Suprapubic skin (tissue), 4 donors: Measurements from ENCODE around the gene PLB1. TPM values are rescaled to one million over a fixed set of nuclear protein-coding genes. Genes with fewer than 3 reads are reported as not detected.

Source experiments
- DNase-seq, 2 donors: peaks; one replicate each; pipeline ENCODE4 v3.0.0-alpha.2; 2019; ENCODE audit warnings: low spot score in 2 of 2
- H3K27ac ChIP-seq: fragments of 200-600 bp; sonication (generic); one replicate; pipeline ENCODE4 v1.5.1; 2019
- H3K27me3 ChIP-seq: fragments of 200-600 bp; sonication (generic); one replicate; pipeline ENCODE4 v1.5.1; 2019
- H3K36me3 ChIP-seq: fragments of 200-600 bp; sonication (generic); one replicate; pipeline ENCODE4 v1.5.1; 2019
- H3K4me1 ChIP-seq: fragments of 200-600 bp; sonication (generic); one replicate; pipeline ENCODE4 v1.5.1; 2019
- H3K4me3 ChIP-seq: fragments of 200-600 bp; sonication (generic); one replicate; pipeline ENCODE4 v1.5.1; 2019; ENCODE audit warnings: mild to moderate bottlenecking
- H3K9me3 ChIP-seq: fragments of 200-600 bp; sonication (generic); one replicate; pipeline ENCODE4 v1.5.1; 2019
- EP300 ChIP-seq: sonication (generic); formaldehyde crosslinking; IDR thresholded peaks from one replicate; pipeline ENCODE4 v1.6.1; 2017; ENCODE audit warnings: antibody characterized with exemption
- POLR2A ChIP-seq, 2 donors: fragments of 450-650 bp; IDR thresholded peaks; one replicate each; pipeline ENCODE4 v1.6.1; 2017; ENCODE audit warnings: antibody characterized with exemption in 2 of 2, mild to moderate bottlenecking in 2 of 2, moderate library complexity in 2 of 2
- POLR2AphosphoS5 ChIP-seq, 3 donors: sonication (generic); formaldehyde crosslinking; IDR thresholded peaks; one replicate each; pipeline ENCODE4 v1.6.1; 2017; ENCODE audit warnings: antibody characterized with exemption in 3 of 3
- WGBS: methylation state at CpG from one replicate; pipeline ENCODE4 v1.1.5; 2018; 5-methylcytosine and 5-hydroxymethylcytosine counted together
- total RNA-seq, 4 donors: library from RNA; depleted of rRNA; stranded (reverse); fragments of >200 nt; gene quantifications; one replicate each; pipeline ENCODE4 v1.1.0, GENCODE V29; 2016
- TF ChIP-seq, protein P1 (sequence below), 2 donors: fragments of 200-600 bp in 1 of 2; fragments of 450-650 bp in 1 of 2; sonication (generic) in 1 of 2; IDR thresholded peaks; one replicate each; pipeline ENCODE4 v1.5.1; 2016 to 2019; ENCODE audit warnings: antibody characterized with exemption in 2 of 2, mild to moderate bottlenecking in 1 of 2, moderate library complexity in 1 of 2

Gene PLB1
- total RNA-seq, 4 donors from 2014 or later, result 3.9 to 21.6 (median 9.1) TPM

DNA sequence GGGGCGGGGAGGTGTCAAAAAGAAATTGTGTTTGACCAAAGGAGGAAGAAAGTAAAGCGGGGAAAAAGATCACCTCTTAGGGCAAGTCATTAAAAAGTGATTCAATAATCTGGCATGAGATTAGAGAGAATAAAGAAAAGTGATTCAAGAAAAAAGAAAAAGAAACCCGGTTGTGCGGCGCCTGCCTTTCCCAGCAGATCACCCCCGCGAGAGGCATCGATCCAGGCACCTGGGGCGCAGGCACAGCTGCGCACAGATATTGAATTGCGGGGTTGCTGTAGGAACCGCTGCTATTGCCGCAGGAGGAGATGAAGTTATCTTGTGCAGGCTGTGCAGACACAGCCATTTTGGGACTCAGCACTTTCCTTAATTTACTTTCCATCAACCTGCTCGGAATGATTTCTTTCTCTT, 71.2 kb downstream of the PLB1 start:
- WGBS, result 2% methylated on average over 14 of the region's 14 CpGs
- DNase-seq, result no peak

DNA sequence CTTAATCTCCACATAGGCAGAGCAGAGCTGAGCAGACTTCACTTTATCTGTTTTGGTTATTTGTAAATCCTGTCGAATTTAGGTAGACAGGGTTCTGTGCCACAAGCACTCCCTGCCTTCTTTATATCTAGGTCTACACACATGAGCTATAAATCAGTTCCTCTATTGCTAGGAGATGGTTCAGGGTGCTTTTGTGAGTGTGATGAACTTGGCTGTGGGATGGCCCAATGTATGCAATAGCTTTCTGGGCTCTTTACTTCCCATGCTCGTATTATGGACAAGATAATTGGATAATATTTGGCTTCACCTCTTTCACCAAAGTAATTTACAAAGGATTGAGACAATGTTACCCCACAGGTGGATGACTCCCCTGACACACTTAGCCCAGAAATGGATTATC, 72.2 kb downstream of the PLB1 start:
- DNase-seq, result no peak
- no peaks in the 10 kb centered on the region for H3K36me3 ChIP-seq
- H3K4me3 ChIP-seq, result no peak overlapping the region
- TF ChIP-seq EP300, result no peak
- no peak for TF ChIP-seq POLR2A (IDR thresholded peaks at IDR 0.05)
- TF ChIP-seq POLR2AphosphoS5 (IDR thresholded peaks at IDR 0.05), result no peak
- TF ChIP-seq, protein P1, sequence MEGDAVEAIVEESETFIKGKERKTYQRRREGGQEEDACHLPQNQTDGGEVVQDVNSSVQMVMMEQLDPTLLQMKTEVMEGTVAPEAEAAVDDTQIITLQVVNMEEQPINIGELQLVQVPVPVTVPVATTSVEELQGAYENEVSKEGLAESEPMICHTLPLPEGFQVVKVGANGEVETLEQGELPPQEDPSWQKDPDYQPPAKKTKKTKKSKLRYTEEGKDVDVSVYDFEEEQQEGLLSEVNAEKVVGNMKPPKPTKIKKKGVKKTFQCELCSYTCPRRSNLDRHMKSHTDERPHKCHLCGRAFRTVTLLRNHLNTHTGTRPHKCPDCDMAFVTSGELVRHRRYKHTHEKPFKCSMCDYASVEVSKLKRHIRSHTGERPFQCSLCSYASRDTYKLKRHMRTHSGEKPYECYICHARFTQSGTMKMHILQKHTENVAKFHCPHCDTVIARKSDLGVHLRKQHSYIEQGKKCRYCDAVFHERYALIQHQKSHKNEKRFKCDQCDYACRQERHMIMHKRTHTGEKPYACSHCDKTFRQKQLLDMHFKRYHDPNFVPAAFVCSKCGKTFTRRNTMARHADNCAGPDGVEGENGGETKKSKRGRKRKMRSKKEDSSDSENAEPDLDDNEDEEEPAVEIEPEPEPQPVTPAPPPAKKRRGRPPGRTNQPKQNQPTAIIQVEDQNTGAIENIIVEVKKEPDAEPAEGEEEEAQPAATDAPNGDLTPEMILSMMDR (IDR thresholded peaks at IDR 0.05), result no peak
- peaks cover 28% of the 10 kb centered on the region for H3K4me1 ChIP-seq
- no peaks in the 10 kb centered on the region for H3K27me3 ChIP-seq
- 54% methylated on average over 2 of the region's 2 CpGs for WGBS
- H3K9me3 ChIP-seq, result no peaks in the 10 kb centered on the region
- no peak overlapping the region for H3K27ac ChIP-seq

More for the DNA sequence above, 71.2 kb downstream of the PLB1 start:
- Histone ChIP-seq H3K36me3 (no peaks in the 10 kb centered on the region), H3K4me1 (peaks cover 28% of the 10 kb centered on the region), H3K27me3 (no peaks in the 10 kb centered on the region), H3K27ac (peak overlapping the region; percentile 71), H3K4me3 (peak overlapping the region; percentile 59), H3K9me3 (no peaks in the 10 kb centered on the region)
- TF ChIP-seq POLR2AphosphoS5 (IDR thresholded peaks at IDR 0.05) (no peak), EP300 (no peak), POLR2A (IDR thresholded peaks at IDR 0.05) (no peak)
- TF ChIP-seq, protein P1 (IDR thresholded peaks at IDR 0.05), result no peak

DNA sequence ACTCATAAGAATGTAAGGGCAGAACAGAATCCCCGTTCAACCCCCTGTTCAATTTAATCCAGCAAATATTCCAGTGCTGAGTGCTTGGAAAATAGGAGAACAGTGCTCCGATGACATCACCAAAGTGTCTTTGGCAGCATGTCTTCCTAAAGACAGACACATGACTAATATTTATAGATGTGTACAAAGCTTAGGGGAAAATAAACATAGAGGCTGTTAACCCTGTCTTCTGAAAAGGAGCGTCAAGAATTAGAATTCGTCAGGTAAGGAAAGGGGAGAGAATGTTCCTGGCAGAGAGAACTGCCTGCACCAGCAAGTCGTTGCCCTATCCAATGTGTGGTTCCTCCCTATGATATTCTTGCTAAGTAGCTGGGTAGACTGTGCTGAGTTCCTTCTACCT, 72.7 kb downstream of the PLB1 start:
- 46% methylated on average over 5 of the region's 5 CpGs for WGBS
- DNase-seq, result no peak
- Histone ChIP-seq H3K27ac (peak overlapping the region; percentile 65), H3K36me3 (no peaks in the 10 kb centered on the region), H3K4me3 (no peak overlapping the region), H3K4me1 (peaks cover 28% of the 10 kb centered on the region), H3K27me3 (no peaks in the 10 kb centered on the region), H3K9me3 (no peaks in the 10 kb centered on the region)
- TF ChIP-seq EP300 (no peak), POLR2A (IDR thresholded peaks at IDR 0.05) (no peak), POLR2AphosphoS5 (IDR thresholded peaks at IDR 0.05) (no peak)
- TF ChIP-seq, protein P1 (IDR thresholded peaks at IDR 0.05), result no peak

- no peaks in the 10 kb centered on the region for H3K27me3 ChIP-seq
- DNase-seq, result no peak
- 95% methylated on average over 6 of the region's 6 CpGs for WGBS
- H3K27ac ChIP-seq, result no peak overlapping the region
- no peak overlapping the region for H3K4me3 ChIP-seq
- TF ChIP-seq POLR2A (IDR thresholded peaks at IDR 0.05), result no peak
- TF ChIP-seq, protein P1 (IDR thresholded peaks at IDR 0.05), result no peak
- no peak for TF ChIP-seq EP300
- no peak for TF ChIP-seq POLR2AphosphoS5 (IDR thresholded peaks at IDR 0.05)
- H3K9me3 ChIP-seq, result no peaks in the 10 kb centered on the region
- H3K4me1 ChIP-seq, result peaks cover 22% of the 10 kb centered on the region
- H3K36me3 ChIP-seq, result no peaks in the 10 kb centered on the region
Observed at GRCh38 chr2:28570431-28570830, 74.6 kb downstream of the PLB1 start.

- H3K36me3 ChIP-seq, result no peaks in the 10 kb centered on the region
- no peak for TF ChIP-seq EP300
- TF ChIP-seq POLR2A (IDR thresholded peaks at IDR 0.05), result no peak
- no peak for TF ChIP-seq POLR2AphosphoS5 (IDR thresholded peaks at IDR 0.05)
- TF ChIP-seq, protein P1 (IDR thresholded peaks at IDR 0.05), result no peak
- H3K9me3 ChIP-seq, result no peaks in the 10 kb centered on the region
- no peak overlapping the region for H3K27ac ChIP-seq
- DNase-seq, result no peak
- no peaks in the 10 kb centered on the region for H3K27me3 ChIP-seq
- 91% methylated on average over 5 of the region's 5 CpGs for WGBS
- no peak overlapping the region for H3K4me3 ChIP-seq
- no peaks in the 10 kb centered on the region for H3K4me1 ChIP-seq
Observed at GRCh38 chr2:28576714-28577113, 80.9 kb downstream of the PLB1 start.
